WTC11 (cell line): Measurements from ENCODE around the gene POLR3H.

Experiments
- CTCF ChIP-seq: fragments of 200-600 bp; IDR thresholded peaks from 2 replicates; pipeline ENCODE4 v1.8.0; 2022; ENCODE audit warnings: antibody characterized with exemption
- ESRRA ChIP-seq: sonication (generic); formaldehyde crosslinking; IDR thresholded peaks from 2 replicates; pipeline ENCODE4 v1.8.1; 2022; ENCODE audit warnings: mild to moderate bottlenecking, missing genetic modification reagents, borderline replicate concordance
- FOXP1 ChIP-seq: sonication (generic); formaldehyde crosslinking; IDR thresholded peaks from 2 replicates; pipeline ENCODE4 v1.8.0; 2022; ENCODE audit warnings: missing genetic modification reagents, mild to moderate bottlenecking, moderate library complexity, borderline replicate concordance
- IRF1 ChIP-seq: sonication (generic); formaldehyde crosslinking; IDR thresholded peaks from 2 replicates; pipeline ENCODE4 v1.8.0; 2023; ENCODE audit warnings: missing genetic modification reagents
- IRF2 ChIP-seq: sonication (generic); formaldehyde crosslinking; IDR thresholded peaks from 2 replicates; pipeline ENCODE4 v1.8.0; 2022; ENCODE audit warnings: low read depth, missing genetic modification reagents, borderline replicate concordance
- MAX ChIP-seq: sonication (generic); formaldehyde crosslinking; IDR thresholded peaks from 2 replicates; pipeline ENCODE4 v1.8.0; 2022; ENCODE audit warnings: mild to moderate bottlenecking, missing genetic modification reagents
- NFYB ChIP-seq: sonication (generic); formaldehyde crosslinking; conservative IDR thresholded peaks from 2 replicates; pipeline ENCODE4 v1.8.0; 2022; ENCODE audit warnings: low read depth, missing genetic modification reagents
- RELA ChIP-seq: sonication (generic); formaldehyde crosslinking; IDR thresholded peaks from 2 replicates; pipeline ENCODE4 v1.8.1; 2022; ENCODE audit warnings: missing genetic modification reagents, mild to moderate bottlenecking, borderline replicate concordance
- TP53 ChIP-seq: sonication (generic); formaldehyde crosslinking; IDR thresholded peaks from 2 replicates; pipeline ENCODE4 v1.8.1; 2023; ENCODE audit warnings: mild to moderate bottlenecking, missing genetic modification reagents
- USF1 ChIP-seq: sonication (generic); formaldehyde crosslinking; IDR thresholded peaks from 2 replicates; pipeline ENCODE4 v1.8.0; 2022; ENCODE audit warnings: mild to moderate bottlenecking, missing genetic modification reagents
- ZNF232 ChIP-seq: sonication (generic); formaldehyde crosslinking; IDR thresholded peaks from 2 replicates; pipeline ENCODE4 v1.8.0; 2022; ENCODE audit warnings: mild to moderate bottlenecking, missing genetic modification reagents
- ZNF317 ChIP-seq: sonication (generic); formaldehyde crosslinking; IDR thresholded peaks from 2 replicates; pipeline ENCODE4 v1.8.1; 2023; ENCODE audit warnings: low read depth, mild to moderate bottlenecking, moderate library complexity, missing genetic modification reagents, borderline replicate concordance

GRCh38 chr22:41587347-41587723 is 43.1 kb upstream of the POLR3H start:
- no peak for TF ChIP-seq USF1 (CRISPR knock-in tag)
- TF ChIP-seq CTCF, result no peak
- no peak for TF ChIP-seq ZNF317 (CRISPR knock-in tag)
- no peak for TF ChIP-seq IRF2
- TF ChIP-seq IRF1, result no peak
- no peak for TF ChIP-seq FOXP1 (CRISPR knock-in tag)
- no peak for TF ChIP-seq ESRRA (CRISPR knock-in tag)
- TF ChIP-seq ZNF232 (CRISPR knock-in tag), result no peak
- TF ChIP-seq MAX (CRISPR knock-in tag), result no peak
- TF ChIP-seq NFYB (CRISPR knock-in tag), result no peak
- no peak for TF ChIP-seq TP53 (CRISPR knock-in tag)
- no peak for TF ChIP-seq RELA (CRISPR knock-in tag)
